Thyroid gland (tissue), 4 donors: Measurements from ENCODE around the gene GNGT1. TPM values are rescaled to one million over a fixed set of nuclear protein-coding genes. Genes with fewer than 3 reads are reported as not detected.

Experiments used
- DNase-seq, 2 donors: peaks; one replicate each; pipeline ENCODE4 v3.0.0-alpha.2; 2019
- H3K27ac ChIP-seq, 3 donors: fragments of 200-600 bp; sonication (generic); 1 replicate in 2 of 3; 2 replicates in 1 of 3; pipeline ENCODE4 v1.5.1; 2016 to 2019; ENCODE audit warnings: mild to moderate bottlenecking in 1 of 3, moderate library complexity in 1 of 3
- H3K27me3 ChIP-seq: fragments of 200-600 bp; sonication (generic); one replicate; pipeline ENCODE4 v1.5.1; 2019
- H3K36me3 ChIP-seq, 2 donors: fragments of 200-600 bp; sonication (generic); one replicate each; pipeline ENCODE4 v1.5.1; 2016 to 2019
- H3K4me1 ChIP-seq, 2 donors: fragments of 200-600 bp; sonication (generic); one replicate each; pipeline ENCODE4 v1.5.1; 2017 to 2019
- H3K4me3 ChIP-seq, 3 donors: fragments of 200-600 bp; sonication (generic); replicated peaks in 1 of 3; 1 replicate in 2 of 3; 2 replicates in 1 of 3; pipeline ENCODE4 v1.5.1; 2016; ENCODE audit warnings: mild to moderate bottlenecking in 1 of 3
- H3K9me3 ChIP-seq: fragments of 200-600 bp; sonication (generic); one replicate; pipeline ENCODE4 v1.5.1; 2017
- CTCF ChIP-seq, 6 experiments: fragments of 200-600 bp in 3 of 6; fragments of 450-650 bp in 3 of 6; sonication (generic) in 3 of 6; IDR thresholded peaks; one replicate each; pipeline ENCODE4 v1.5.1; 2016 to 2019; ENCODE audit warnings: antibody characterized with exemption in 6 of 6, mild to moderate bottlenecking in 2 of 6, inconsistent platforms in 1 of 6, moderate library complexity in 1 of 6
- POLR2A ChIP-seq, 2 donors: fragments of 450-650 bp; IDR thresholded peaks; one replicate each; pipeline ENCODE4 v1.6.1; 2017; ENCODE audit warnings: antibody characterized with exemption in 2 of 2, mild to moderate bottlenecking in 2 of 2, moderate library complexity in 1 of 2
- WGBS, 2 donors: methylation state at CpG; one replicate each; pipeline ENCODE4 v1.1.5; 2017; 5-methylcytosine and 5-hydroxymethylcytosine counted together
- intact Hi-C: fragments of 100-400 bp; cut with DNase I; formaldehyde crosslinking; loops from one replicate; pipeline ENCODE4 v1.15.1; 2023
- total RNA-seq, 4 donors: library from RNA; depleted of rRNA; stranded (reverse); fragments of >200 nt; gene quantifications; one replicate each; pipeline ENCODE4 v1.2.3, GENCODE V29; 2016

GNGT1 gene
- total RNA-seq, 4 donors from 2014 or later = not detected

- intact Hi-C loops = no loop called here
- H3K36me3 ChIP-seq = no peaks in the 10 kb centered on the region
- H3K9me3 ChIP-seq = no peaks in the 10 kb centered on the region
- no peak overlapping the region for H3K27ac ChIP-seq
- no peak for TF ChIP-seq CTCF (IDR thresholded peaks at IDR 0.05)
- no peak for TF ChIP-seq POLR2A (IDR thresholded peaks at IDR 0.05)
- DNase-seq = no peak
- no peaks in the 10 kb centered on the region for H3K4me1 ChIP-seq
- no peak overlapping the region for H3K4me3 ChIP-seq
- WGBS, 2 donors = 86 to 88% methylated on average over 3 of the region's 3 CpGs
- no peaks in the 10 kb centered on the region for H3K27me3 ChIP-seq
Observed at GRCh38 chr7:93883078-93883916, 23.1 kb upstream of the GNGT1 start.

- no peak for DNase-seq
- Histone ChIP-seq H3K36me3 (no peaks in the 10 kb centered on the region), H3K27ac (no peak overlapping the region), H3K27me3 (no peaks in the 10 kb centered on the region), H3K4me1 (no peaks in the 10 kb centered on the region), H3K4me3 (no peak overlapping the region), H3K9me3 (no peaks in the 10 kb centered on the region)
- TF ChIP-seq POLR2A (IDR thresholded peaks at IDR 0.05) = no peak
- TF ChIP-seq CTCF (IDR thresholded peaks at IDR 0.05) = no peak
- intact Hi-C loops = no loop called here
Observed at GRCh38 chr7:93883917-93884345, 22.4 kb upstream of the GNGT1 start.

GRCh38 chr7:93884541-93884940 is 21.8 kb upstream of the GNGT1 start:
- Histone ChIP-seq H3K27me3 (no peaks in the 10 kb centered on the region), H3K4me3 (no peak overlapping the region), H3K9me3 (no peaks in the 10 kb centered on the region), H3K36me3 (no peaks in the 10 kb centered on the region), H3K4me1 (no peaks in the 10 kb centered on the region), H3K27ac (no peak overlapping the region)
- TF ChIP-seq POLR2A (IDR thresholded peaks at IDR 0.05) = no peak
- no peak for TF ChIP-seq CTCF (IDR thresholded peaks at IDR 0.05)
- no peak for DNase-seq
- intact Hi-C loops = no loop called here
- 78 to 88% methylated on average over 1 of the region's 1 CpG for WGBS, 2 donors

GRCh38 chr7:93889261-93889660 is 17.1 kb upstream of the GNGT1 start:
- TF ChIP-seq CTCF (IDR thresholded peaks at IDR 0.05) (no peak), POLR2A (IDR thresholded peaks at IDR 0.05) (no peak)
- intact Hi-C loops = no loop called here
- Histone ChIP-seq H3K4me3 (no peak overlapping the region), H3K27ac (no peak overlapping the region), H3K36me3 (no peaks in the 10 kb centered on the region), H3K9me3 (no peaks in the 10 kb centered on the region), H3K4me1 (peaks cover 0 to 8% of the 10 kb centered on the region in 2 donors), H3K27me3 (no peaks in the 10 kb centered on the region)
- no peak for DNase-seq
- WGBS, 2 donors = 88 to 96% methylated on average over 3 of the region's 3 CpGs

GRCh38 chr7:93890041-93890463 is 16.3 kb upstream of the GNGT1 start:
- Histone ChIP-seq H3K27ac (no peak overlapping the region), H3K36me3 (no peaks in the 10 kb centered on the region), H3K9me3 (no peaks in the 10 kb centered on the region), H3K4me3 (peak overlapping the region in 2 of 3 donors; percentile 16 to 31), H3K27me3 (no peaks in the 10 kb centered on the region), H3K4me1 (peaks cover 0 to 8% of the 10 kb centered on the region in 2 donors)
- intact Hi-C loops = loop anchor here (10.0 kb wide), 1 partner anchor 195 kb away; no protein-coding TSS in a partner anchor
- 1 to 3% methylated on average over 28 of the region's 28 CpGs for WGBS, 2 donors
- TF ChIP-seq CTCF (IDR thresholded peaks at IDR 0.05) (no peak), POLR2A (IDR thresholded peaks at IDR 0.05) (no peak)
- peak in 1 of 2 donors; percentile 2 for DNase-seq
